Astrocyte (in vitro differentiated cells and primary cell): ENCODE results near the gene GRB10. TPM values are rescaled to one million over a fixed set of nuclear protein-coding genes. Genes with fewer than 3 reads are reported as not detected.

Experiments used
- DNase-seq: peaks from one replicate; pipeline ENCODE4 v3.0.0-alpha.2; 2010; ENCODE audit warnings: low read depth
- FAIRE-seq: peaks from 2 replicates; lab custom pipeline; 2011; peaks lifted over from hg19 to GRCh38; lab: Jason Lieb, UNC
- H2AFZ ChIP-seq: 2 replicates; pipeline ENCODE4 v1.6.0; 2012; ENCODE audit warnings: low read depth, low read length, inconsistent platforms
- H3K27ac ChIP-seq: 2 replicates; pipeline ENCODE4 v1.5.1; 2011; ENCODE audit warnings: low read depth, low read length, inconsistent platforms
- H3K27me3 ChIP-seq: 2 replicates; pipeline ENCODE4 v1.6.0; 2011; ENCODE audit warnings: low read length, inconsistent platforms; ENCODE audit not compliant: insufficient read depth
- H3K36me3 ChIP-seq: 2 replicates; pipeline ENCODE4 v1.5.1; 2011; ENCODE audit warnings: low read length, inconsistent platforms; ENCODE audit not compliant: insufficient read depth
- H3K4me1 ChIP-seq: 2 replicates; pipeline ENCODE4 v1.5.1; 2011; ENCODE audit warnings: low read length, inconsistent platforms; ENCODE audit not compliant: insufficient read depth
- H3K4me2 ChIP-seq: 2 replicates; pipeline ENCODE4 v1.6.0; 2012; ENCODE audit warnings: low read length, inconsistent platforms
- H3K4me3 ChIP-seq: 2 replicates; pipeline ENCODE4 v1.5.1; 2011; ENCODE audit warnings: low read depth, mild to moderate bottlenecking, low read length, inconsistent platforms; ENCODE audit not compliant: insufficient read depth
- H3K79me2 ChIP-seq: 2 replicates; pipeline ENCODE4 v1.6.0; 2012; ENCODE audit warnings: mild to moderate bottlenecking, low read length, inconsistent platforms; ENCODE audit not compliant: insufficient read depth
- H3K9ac ChIP-seq: 2 replicates; pipeline ENCODE4 v1.6.0; 2012; ENCODE audit warnings: mild to moderate bottlenecking, low read length, inconsistent platforms
- H3K9me3 ChIP-seq: 2 replicates; pipeline ENCODE4 v1.5.1; 2012; ENCODE audit warnings: low read depth, mild to moderate bottlenecking, low read length, inconsistent platforms; ENCODE audit not compliant: insufficient read depth
- H4K20me1 ChIP-seq: 2 replicates; pipeline ENCODE4 v1.6.0; 2012; ENCODE audit warnings: low read length, inconsistent platforms; ENCODE audit not compliant: insufficient read depth
- H3K27ac Mint-ChIP-seq: one replicate; pipeline ENCODE4 v1.8.0; 2021; ENCODE audit warnings: mild to moderate bottlenecking, mixed read lengths; ENCODE audit not compliant: unreplicated experiment
- H3K27me3 Mint-ChIP-seq: one replicate; pipeline ENCODE4 v1.8.0; 2021; ENCODE audit warnings: low read depth, mixed read lengths; ENCODE audit not compliant: unreplicated experiment
- H3K36me3 Mint-ChIP-seq: one replicate; pipeline ENCODE4 v1.8.0; 2021; ENCODE audit warnings: low read depth, mixed read lengths; ENCODE audit not compliant: unreplicated experiment
- H3K4me1 Mint-ChIP-seq: one replicate; pipeline ENCODE4 v1.8.0; 2021; ENCODE audit warnings: low read depth, mixed read lengths; ENCODE audit not compliant: unreplicated experiment
- H3K4me3 Mint-ChIP-seq: one replicate; pipeline ENCODE4 v1.8.0; 2021; ENCODE audit warnings: mild to moderate bottlenecking, moderate library complexity, mixed read lengths; ENCODE audit not compliant: unreplicated experiment
- H3K9me3 Mint-ChIP-seq: one replicate; pipeline ENCODE4 v1.8.0; 2021; ENCODE audit warnings: mild to moderate bottlenecking, mixed read lengths; ENCODE audit not compliant: unreplicated experiment
- CTCF ChIP-seq: IDR thresholded peaks from 2 replicates; pipeline ENCODE4 v1.5.1; 2011; ENCODE audit warnings: low read depth, mild to moderate bottlenecking, inconsistent platforms, low read length, moderate library complexity; ENCODE audit not compliant: insufficient read depth
- EZH2 ChIP-seq: IDR thresholded peaks from 2 replicates; pipeline ENCODE4 v1.6.1; 2012; ENCODE audit warnings: mild to moderate bottlenecking, low read length, inconsistent platforms; ENCODE audit not compliant: insufficient read depth
- total RNA-seq: library from RNA; stranded (reverse); gene quantifications from 2 replicates; pipeline ENCODE4 v1.2.1, GENCODE V29; 2021

The GRB10 gene
- total RNA-seq, 1 donor from 2014 or later = 81.9 TPM

DNA sequence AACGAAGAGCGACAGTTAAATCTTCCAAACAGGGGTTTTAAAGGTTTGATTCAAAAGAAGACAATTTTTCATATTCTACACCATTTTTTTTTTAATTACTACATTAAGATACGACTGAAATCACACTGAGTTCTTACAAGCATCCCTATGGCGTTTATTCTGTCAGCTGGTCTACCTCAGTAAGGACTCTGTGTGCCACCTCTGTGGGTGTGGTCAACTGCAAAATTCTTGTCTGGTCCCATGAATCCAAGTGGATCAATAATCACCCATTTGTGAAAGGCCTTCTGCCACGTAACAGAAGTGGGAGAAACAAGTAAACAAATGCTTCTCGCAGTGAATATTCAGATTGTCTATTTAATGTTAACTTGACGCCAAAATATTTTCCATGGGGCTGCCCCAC lies 104.1 kb downstream of the GRB10 start:
- H3K9ac ChIP-seq = no peak overlapping the region
- H4K20me1 ChIP-seq = peaks cover 95% of the 10 kb centered on the region
- peaks cover 95% of the 10 kb centered on the region for H3K79me2 ChIP-seq
- Mint-ChIP-seq H3K36me3 (peaks cover 17% of the 10 kb centered on the region), H3K9me3 (no peaks in the 10 kb centered on the region), H3K27me3 (no peaks in the 10 kb centered on the region), H3K4me1 (peaks cover 22% of the 10 kb centered on the region), H3K4me3 (no peak overlapping the region), H3K27ac (no peak overlapping the region)
- H3K27me3 ChIP-seq = no peaks in the 10 kb centered on the region
- no peak for TF ChIP-seq EZH2
- no peak for TF ChIP-seq CTCF
- no peak overlapping the region for H3K27ac ChIP-seq
- no peak overlapping the region for H3K4me3 ChIP-seq
- no peak overlapping the region for H3K4me2 ChIP-seq
- H3K36me3 ChIP-seq = peaks cover 8% of the 10 kb centered on the region
- FAIRE-seq (no peak), DNase-seq (no peak)
- no peak overlapping the region for H2AFZ ChIP-seq
- H3K9me3 ChIP-seq = no peaks in the 10 kb centered on the region
- H3K4me1 ChIP-seq = no peaks in the 10 kb centered on the region

GRCh38 chr7:50677638-50677996 lies 105.1 kb downstream of the GRB10 start:
- FAIRE-seq (no peak), DNase-seq (no peak)
- H3K4me3 Mint-ChIP-seq = no peak overlapping the region
- H3K36me3 ChIP-seq = peaks cover 8% of the 10 kb centered on the region
- H3K36me3 Mint-ChIP-seq = peaks cover 25% of the 10 kb centered on the region
- H3K79me2 ChIP-seq = peaks cover 98% of the 10 kb centered on the region
- H4K20me1 ChIP-seq = peaks cover 99% of the 10 kb centered on the region
- H3K27ac Mint-ChIP-seq = no peak overlapping the region
- peaks cover 22% of the 10 kb centered on the region for H3K4me1 Mint-ChIP-seq
- H2AFZ ChIP-seq = no peak overlapping the region
- H3K27ac ChIP-seq = no peak overlapping the region
- H3K27me3 Mint-ChIP-seq = no peaks in the 10 kb centered on the region
- no peaks in the 10 kb centered on the region for H3K27me3 ChIP-seq
- no peaks in the 10 kb centered on the region for H3K4me1 ChIP-seq
- no peaks in the 10 kb centered on the region for H3K9me3 Mint-ChIP-seq
- no peak overlapping the region for H3K4me2 ChIP-seq
- no peaks in the 10 kb centered on the region for H3K9me3 ChIP-seq
- TF ChIP-seq CTCF (no peak), EZH2 (no peak)
- H3K4me3 ChIP-seq = no peak overlapping the region
- no peak overlapping the region for H3K9ac ChIP-seq

GRCh38 chr7:50676740-50677637 lies 105.7 kb downstream of the GRB10 start:
- peaks cover 99% of the 10 kb centered on the region for H4K20me1 ChIP-seq
- H3K79me2 ChIP-seq = peaks cover 97% of the 10 kb centered on the region
- FAIRE-seq = no peak

More at GRCh38 chr7:50676740-50677637, 105.7 kb downstream of the GRB10 start:
- no peaks in the 10 kb centered on the region for H3K4me1 ChIP-seq
- no peaks in the 10 kb centered on the region for H3K27me3 Mint-ChIP-seq
- DNase-seq = no peak
- H2AFZ ChIP-seq = no peak overlapping the region
- no peaks in the 10 kb centered on the region for H3K9me3 ChIP-seq
- H3K9ac ChIP-seq = no peak overlapping the region
- no peaks in the 10 kb centered on the region for H3K9me3 Mint-ChIP-seq
- TF ChIP-seq EZH2 (no peak), CTCF (no peak)
- no peak overlapping the region for H3K27ac ChIP-seq
- H3K4me3 ChIP-seq = no peak overlapping the region
- H3K4me2 ChIP-seq = no peak overlapping the region
- H3K36me3 ChIP-seq = peaks cover 11% of the 10 kb centered on the region
- H3K27ac Mint-ChIP-seq = peak overlapping the region; percentile 14
- no peak overlapping the region for H3K4me3 Mint-ChIP-seq
- H3K36me3 Mint-ChIP-seq = peaks cover 30% of the 10 kb centered on the region
- no peaks in the 10 kb centered on the region for H3K27me3 ChIP-seq
- H3K4me1 Mint-ChIP-seq = peaks cover 22% of the 10 kb centered on the region
